ENCODE data around the gene AMHR2.

DNA sequence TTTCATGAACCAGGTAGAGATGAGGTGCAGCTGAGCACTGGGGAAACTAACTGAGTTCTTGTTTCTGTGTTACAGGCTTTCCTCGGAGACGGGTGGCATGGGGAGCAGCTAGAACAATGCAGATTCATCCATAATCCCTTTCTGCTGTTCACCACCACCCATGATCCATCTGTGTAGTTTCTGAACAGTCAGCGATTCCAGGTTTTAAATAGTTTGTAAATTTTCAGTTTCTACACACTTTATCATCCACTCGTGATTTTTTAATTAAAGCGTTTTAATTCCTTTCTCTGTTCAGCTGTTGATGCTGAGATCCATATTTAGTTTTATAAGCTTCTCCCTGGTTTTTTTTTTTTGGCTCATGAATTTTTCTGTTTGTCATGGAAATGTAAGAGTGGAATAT, 55.7 kb downstream of the AMHR2 start:
- TF ChIP-seq, protein P1, sequence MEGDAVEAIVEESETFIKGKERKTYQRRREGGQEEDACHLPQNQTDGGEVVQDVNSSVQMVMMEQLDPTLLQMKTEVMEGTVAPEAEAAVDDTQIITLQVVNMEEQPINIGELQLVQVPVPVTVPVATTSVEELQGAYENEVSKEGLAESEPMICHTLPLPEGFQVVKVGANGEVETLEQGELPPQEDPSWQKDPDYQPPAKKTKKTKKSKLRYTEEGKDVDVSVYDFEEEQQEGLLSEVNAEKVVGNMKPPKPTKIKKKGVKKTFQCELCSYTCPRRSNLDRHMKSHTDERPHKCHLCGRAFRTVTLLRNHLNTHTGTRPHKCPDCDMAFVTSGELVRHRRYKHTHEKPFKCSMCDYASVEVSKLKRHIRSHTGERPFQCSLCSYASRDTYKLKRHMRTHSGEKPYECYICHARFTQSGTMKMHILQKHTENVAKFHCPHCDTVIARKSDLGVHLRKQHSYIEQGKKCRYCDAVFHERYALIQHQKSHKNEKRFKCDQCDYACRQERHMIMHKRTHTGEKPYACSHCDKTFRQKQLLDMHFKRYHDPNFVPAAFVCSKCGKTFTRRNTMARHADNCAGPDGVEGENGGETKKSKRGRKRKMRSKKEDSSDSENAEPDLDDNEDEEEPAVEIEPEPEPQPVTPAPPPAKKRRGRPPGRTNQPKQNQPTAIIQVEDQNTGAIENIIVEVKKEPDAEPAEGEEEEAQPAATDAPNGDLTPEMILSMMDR (IDR thresholded peaks at IDR 0.05), result no peak
- no peak for TF ChIP-seq POLR2A (IDR thresholded peaks at IDR 0.05)
